ENCODE measurements around the gene MACROD2. TPM values are rescaled to one million over a fixed set of nuclear protein-coding genes. Genes with fewer than 3 reads are reported as not detected.

MACROD2 gene
- total RNA-seq, 1 donor, result 1.7 TPM

- H3K27me3 ChIP-seq (ENCODE audit: insufficient read depth, low read length), result no peaks in the 10 kb centered on the region
- no peaks in the 10 kb centered on the region for H3K9me3 ChIP-seq (ENCODE audit: low read depth, low read length)
- no peak overlapping the region for H3K4me3 ChIP-seq (ENCODE audit: low read length)
- no peaks in the 10 kb centered on the region for H3K4me1 ChIP-seq (ENCODE audit: insufficient read depth, low read length)
Observed at GRCh38 chr20:15928946-15929345, 1933.6 kb downstream of the MACROD2 start.

- no peak overlapping the region for H3K4me3 ChIP-seq (ENCODE audit: low read length)
Observed at GRCh38 chr20:15930311-15931305, 1935.3 kb downstream of the MACROD2 start.

GRCh38 chr20:15931897-15932296 lies 1936.6 kb downstream of the MACROD2 start:
- no peak overlapping the region for H3K4me3 ChIP-seq (ENCODE audit: low read length)
- no peaks in the 10 kb centered on the region for H3K9me3 ChIP-seq (ENCODE audit: low read depth, low read length)
- H3K4me1 ChIP-seq (ENCODE audit: insufficient read depth, low read length), result no peaks in the 10 kb centered on the region
- no peaks in the 10 kb centered on the region for H3K27me3 ChIP-seq (ENCODE audit: insufficient read depth, low read length)

More at GRCh38 chr20:15930311-15931305, 1935.3 kb downstream of the MACROD2 start:
- Histone ChIP-seq H3K9me3 (ENCODE audit: low read depth, low read length) (no peaks in the 10 kb centered on the region), H3K27me3 (ENCODE audit: insufficient read depth, low read length) (no peaks in the 10 kb centered on the region), H3K4me1 (ENCODE audit: insufficient read depth, low read length) (no peaks in the 10 kb centered on the region)

- no peak overlapping the region for H3K4me3 ChIP-seq (ENCODE audit: low read length)
- H3K9me3 ChIP-seq (ENCODE audit: low read depth, low read length), result no peaks in the 10 kb centered on the region
Observed at GRCh38 chr20:15937179-15937578, 1941.9 kb downstream of the MACROD2 start.

GRCh38 chr20:15938847-15939246 lies 1943.5 kb downstream of the MACROD2 start:
- H3K9me3 ChIP-seq (ENCODE audit: low read depth, low read length), result no peaks in the 10 kb centered on the region
- no peaks in the 10 kb centered on the region for H3K27me3 ChIP-seq (ENCODE audit: insufficient read depth, low read length)
- no peak overlapping the region for H3K4me3 ChIP-seq (ENCODE audit: low read length)
- H3K4me1 ChIP-seq (ENCODE audit: insufficient read depth, low read length), result no peaks in the 10 kb centered on the region

More at GRCh38 chr20:15937179-15937578, 1941.9 kb downstream of the MACROD2 start:
- Histone ChIP-seq H3K4me1 (ENCODE audit: insufficient read depth, low read length) (no peaks in the 10 kb centered on the region), H3K27me3 (ENCODE audit: insufficient read depth, low read length) (no peaks in the 10 kb centered on the region)

- Histone ChIP-seq H3K27me3 (ENCODE audit: insufficient read depth, low read length) (no peaks in the 10 kb centered on the region), H3K4me1 (ENCODE audit: insufficient read depth, low read length) (no peaks in the 10 kb centered on the region), H3K4me3 (ENCODE audit: low read length) (no peak overlapping the region), H3K9me3 (ENCODE audit: low read depth, low read length) (no peaks in the 10 kb centered on the region)
Observed at GRCh38 chr20:15940127-15940526, 1944.8 kb downstream of the MACROD2 start.

GRCh38 chr20:15942130-15942529 lies 1946.8 kb downstream of the MACROD2 start:
- no peaks in the 10 kb centered on the region for H3K4me1 ChIP-seq (ENCODE audit: insufficient read depth, low read length)
- no peak overlapping the region for H3K4me3 ChIP-seq (ENCODE audit: low read length)
- no peaks in the 10 kb centered on the region for H3K27me3 ChIP-seq (ENCODE audit: insufficient read depth, low read length)
- H3K9me3 ChIP-seq (ENCODE audit: low read depth, low read length), result no peaks in the 10 kb centered on the region

- Histone ChIP-seq H3K4me3 (ENCODE audit: low read length) (no peak overlapping the region), H3K4me1 (ENCODE audit: insufficient read depth, low read length) (no peaks in the 10 kb centered on the region), H3K27me3 (ENCODE audit: insufficient read depth, low read length) (no peaks in the 10 kb centered on the region), H3K9me3 (ENCODE audit: low read depth, low read length) (no peaks in the 10 kb centered on the region)
Observed at GRCh38 chr20:15945289-15945688, 1950.0 kb downstream of the MACROD2 start.

GRCh38 chr20:15949391-15949790 lies 1954.1 kb downstream of the MACROD2 start:
- Histone ChIP-seq H3K27me3 (ENCODE audit: insufficient read depth, low read length) (no peaks in the 10 kb centered on the region), H3K9me3 (ENCODE audit: low read depth, low read length) (no peaks in the 10 kb centered on the region), H3K4me3 (ENCODE audit: low read length) (no peak overlapping the region), H3K4me1 (ENCODE audit: insufficient read depth, low read length) (no peaks in the 10 kb centered on the region)

GRCh38 chr20:15951658-15952057 lies 1956.3 kb downstream of the MACROD2 start:
- Histone ChIP-seq H3K9me3 (ENCODE audit: low read depth, low read length) (no peaks in the 10 kb centered on the region), H3K27me3 (ENCODE audit: insufficient read depth, low read length) (no peaks in the 10 kb centered on the region), H3K4me1 (ENCODE audit: insufficient read depth, low read length) (no peaks in the 10 kb centered on the region)

GRCh38 chr20:15958142-15958541 lies 1962.8 kb downstream of the MACROD2 start:
- H3K4me1 ChIP-seq (ENCODE audit: insufficient read depth, low read length), result no peaks in the 10 kb centered on the region
- no peaks in the 10 kb centered on the region for H3K9me3 ChIP-seq (ENCODE audit: low read depth, low read length)
- H3K27me3 ChIP-seq (ENCODE audit: insufficient read depth, low read length), result no peaks in the 10 kb centered on the region
- H3K4me3 ChIP-seq (ENCODE audit: low read length), result no peak overlapping the region

More at GRCh38 chr20:15951658-15952057, 1956.3 kb downstream of the MACROD2 start:
- H3K4me3 ChIP-seq (ENCODE audit: low read length), result no peak overlapping the region

GRCh38 chr20:15965165-15965564 lies 1969.8 kb downstream of the MACROD2 start:
- H3K4me3 ChIP-seq (ENCODE audit: low read length), result no peak overlapping the region
- no peaks in the 10 kb centered on the region for H3K4me1 ChIP-seq (ENCODE audit: insufficient read depth, low read length)
- no peaks in the 10 kb centered on the region for H3K9me3 ChIP-seq (ENCODE audit: low read depth, low read length)
- H3K27me3 ChIP-seq (ENCODE audit: insufficient read depth, low read length), result no peaks in the 10 kb centered on the region

- Histone ChIP-seq H3K4me3 (ENCODE audit: low read length) (no peak overlapping the region), H3K27me3 (ENCODE audit: insufficient read depth, low read length) (no peaks in the 10 kb centered on the region), H3K9me3 (ENCODE audit: low read depth, low read length) (no peaks in the 10 kb centered on the region), H3K4me1 (ENCODE audit: insufficient read depth, low read length) (no peaks in the 10 kb centered on the region)
Observed at GRCh38 chr20:15967334-15967733, 1972.0 kb downstream of the MACROD2 start.

GRCh38 chr20:15976047-15976736 lies 1980.9 kb downstream of the MACROD2 start:
- Histone ChIP-seq H3K4me3 (ENCODE audit: low read length) (no peak overlapping the region), H3K9me3 (ENCODE audit: low read depth, low read length) (no peaks in the 10 kb centered on the region), H3K4me1 (ENCODE audit: insufficient read depth, low read length) (no peaks in the 10 kb centered on the region), H3K27me3 (ENCODE audit: insufficient read depth, low read length) (no peaks in the 10 kb centered on the region)

- no peaks in the 10 kb centered on the region for H3K9me3 ChIP-seq (ENCODE audit: low read depth, low read length)
- no peak overlapping the region for H3K4me3 ChIP-seq (ENCODE audit: low read length)
- no peaks in the 10 kb centered on the region for H3K4me1 ChIP-seq (ENCODE audit: insufficient read depth, low read length)
- no peaks in the 10 kb centered on the region for H3K27me3 ChIP-seq (ENCODE audit: insufficient read depth, low read length)
Observed at GRCh38 chr20:15977026-15977425, 1981.7 kb downstream of the MACROD2 start.
